Astrocyte of the cerebellum (primary cell): Measurements from ENCODE around the gene SLCO3A1.

ENCODE experiments used
- DNase-seq: peaks from one replicate; pipeline ENCODE4 v3.0.0-alpha.2; 2011; ENCODE audit warnings: low read depth
- H3K4me3 ChIP-seq: 2 replicates; pipeline ENCODE4 v1.5.1; 2011; ENCODE audit warnings: mild to moderate bottlenecking, low read depth, low read length, moderate library complexity
- CTCF ChIP-seq: IDR thresholded peaks from 2 replicates; pipeline ENCODE4 v1.5.1; 2012; ENCODE audit warnings: low read length, low read depth, moderate library complexity, mild to moderate bottlenecking; ENCODE audit errors: missing control alignments
- in situ Hi-C: cut with HindIII; loops from 2 replicates; pipeline ENCODE4 v1.10.0; 2017; ENCODE audit warnings: low sequenced_read_pairs

Gene SLCO3A1

GRCh38 chr15:92170897-92171296, 317.4 kb downstream of the SLCO3A1 start:
- no peak for DNase-seq
- H3K4me3 ChIP-seq, result no peak overlapping the region
- in situ Hi-C loops, result no loop called here
- no peak for TF ChIP-seq CTCF

DNA sequence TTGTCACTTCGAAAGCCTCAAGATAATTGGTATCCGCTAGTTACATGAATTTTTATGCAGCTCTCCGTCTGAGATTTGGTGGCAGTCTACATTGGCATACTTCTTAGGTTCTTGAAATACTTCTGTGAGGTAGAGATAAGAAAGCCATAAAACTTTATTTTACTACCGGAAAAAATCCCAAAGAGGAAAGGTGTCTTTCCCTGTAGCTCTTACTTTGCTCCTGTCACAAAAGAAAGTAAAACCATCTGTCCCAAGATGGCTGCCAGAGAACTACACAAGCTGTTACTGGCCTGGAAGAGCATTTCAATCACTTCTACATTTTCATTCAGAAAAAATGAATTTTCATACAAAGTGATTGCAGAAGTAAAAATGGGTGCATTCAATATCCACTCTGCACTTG, 325.4 kb downstream of the SLCO3A1 start:
- in situ Hi-C loops, result no loop called here
- no peak for DNase-seq

DNA sequence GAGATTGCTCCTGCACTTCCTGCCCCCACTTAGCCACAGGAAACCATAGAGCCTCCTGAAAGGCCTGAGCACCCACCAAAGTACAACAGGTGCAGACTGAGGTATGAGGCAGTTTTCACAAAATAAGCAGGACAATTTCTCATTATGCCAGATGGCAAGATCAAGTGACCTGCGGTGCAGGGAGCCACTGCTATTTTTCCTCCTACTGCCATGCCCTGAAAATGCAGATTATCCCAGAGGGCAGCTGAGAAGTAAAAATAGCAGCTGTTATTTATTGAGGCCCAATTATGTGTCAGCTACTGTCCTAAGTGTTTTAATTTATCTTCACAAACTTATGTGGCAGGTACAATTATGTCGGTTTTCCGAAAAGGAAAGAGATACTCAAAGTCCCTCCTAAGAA, 330.6 kb downstream of the SLCO3A1 start:
- in situ Hi-C loops, result no loop called here
- H3K4me3 ChIP-seq, result no peak overlapping the region
- TF ChIP-seq CTCF, result no peak
- no peak for DNase-seq

More for the DNA sequence above, 325.4 kb downstream of the SLCO3A1 start:
- H3K4me3 ChIP-seq, result no peak overlapping the region
- no peak for TF ChIP-seq CTCF

DNA sequence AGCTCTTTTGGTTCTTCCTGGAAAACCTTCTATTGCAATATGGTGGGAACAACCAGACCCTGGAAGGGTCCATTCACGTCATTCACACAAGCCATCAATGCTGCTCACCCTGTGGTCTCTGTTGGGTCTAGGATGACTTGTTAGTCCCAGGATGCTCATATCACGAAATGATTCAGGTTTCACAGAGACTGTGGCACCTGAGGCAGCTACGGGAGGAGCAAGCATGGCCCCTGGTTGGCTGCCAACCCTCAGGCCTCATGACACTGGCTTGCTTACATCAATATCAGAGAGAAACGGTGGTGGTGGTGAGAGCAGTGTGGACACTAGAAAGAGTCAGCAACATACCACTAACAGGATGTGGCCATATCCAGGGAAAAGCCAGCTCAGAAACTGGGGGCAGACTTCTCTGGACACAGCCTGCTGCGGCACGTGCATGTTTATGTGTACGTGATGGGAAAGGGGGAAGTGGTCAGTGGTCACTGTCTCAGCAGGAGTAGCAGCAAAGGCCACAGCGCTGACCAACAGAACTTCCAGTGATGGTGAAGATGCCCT, 331.2 kb downstream of the SLCO3A1 start:
- TF ChIP-seq CTCF, result no peak
- DNase-seq, result no peak
- H3K4me3 ChIP-seq, result no peak overlapping the region
- in situ Hi-C loops, result no loop called here

DNA sequence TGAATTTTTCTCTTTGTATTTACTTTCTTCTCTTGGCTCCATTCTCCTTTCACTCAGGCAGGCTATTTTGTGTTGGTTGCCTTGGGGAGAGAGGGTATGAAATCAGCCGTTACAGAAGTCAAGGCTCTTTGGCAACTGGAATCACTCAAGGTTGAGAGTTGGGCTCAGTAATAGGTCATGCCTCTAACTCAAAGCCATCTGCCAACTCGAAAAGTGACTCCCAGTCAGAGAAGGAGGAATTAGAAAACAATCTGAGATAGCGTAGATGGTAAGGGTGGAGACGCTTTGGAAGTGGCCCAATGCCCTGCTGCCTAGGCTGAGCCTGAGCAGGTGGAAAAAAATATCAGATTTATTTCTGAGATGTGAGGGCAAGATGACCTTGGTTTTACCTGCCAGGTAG, 334.5 kb downstream of the SLCO3A1 start:
- no peak for DNase-seq
- H3K4me3 ChIP-seq, result no peak overlapping the region
- in situ Hi-C loops, result no loop called here
- TF ChIP-seq CTCF, result no peak

DNA sequence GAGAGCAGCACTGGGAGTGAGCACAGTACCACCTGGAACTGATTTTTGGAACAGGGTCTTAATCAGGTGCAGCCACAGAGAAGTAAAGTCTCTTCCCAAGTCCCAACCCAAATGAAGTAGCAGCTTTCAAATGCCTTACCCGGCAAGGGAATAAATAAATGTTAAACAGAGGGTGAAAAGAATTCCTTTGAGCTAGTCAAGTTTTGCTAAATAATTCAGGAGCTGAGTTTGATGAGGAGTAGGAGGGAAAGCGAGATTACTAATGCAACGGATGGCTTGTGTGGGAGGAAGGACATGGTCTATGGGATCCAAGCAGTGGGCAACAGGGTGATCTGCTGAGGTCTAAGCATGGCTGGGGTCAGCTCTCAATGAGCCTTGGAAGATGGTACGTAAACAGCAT, 335.7 kb downstream of the SLCO3A1 start:
- no peak overlapping the region for H3K4me3 ChIP-seq
- in situ Hi-C loops, result no loop called here
- TF ChIP-seq CTCF, result no peak
- DNase-seq, result no peak

- in situ Hi-C loops, result no loop called here
- H3K4me3 ChIP-seq, result no peak overlapping the region
- no peak for DNase-seq
- TF ChIP-seq CTCF, result no peak
These were observed 341.7 kb downstream of the SLCO3A1 start for GRCh38 chr15:92195241-92195640.
